H9 (cell line): ENCODE results near the gene MB21D2. TPM values are rescaled to one million over a fixed set of nuclear protein-coding genes. Genes with fewer than 3 reads are reported as not detected.

ENCODE experiments used
- DNase-seq: peaks from one replicate; pipeline ENCODE4 v3.0.0-alpha.2; 2017
- H2AFZ ChIP-seq: one replicate; pipeline ENCODE4 v1.6.1; 2013; ENCODE audit warnings: mild to moderate bottlenecking, low read length, control low read depth, moderate library complexity
- H2AK5ac ChIP-seq: 2 replicates; pipeline ENCODE4 v1.6.1; 2013; ENCODE audit warnings: low read length, control low read depth, mixed read lengths; ENCODE audit not compliant: insufficient read length
- H2BK120ac ChIP-seq: one replicate; pipeline ENCODE4 v1.6.1; 2013; ENCODE audit warnings: low read depth, mild to moderate bottlenecking, low read length, control low read depth, inconsistent platforms; ENCODE audit not compliant: poor library complexity, severe bottlenecking
- H2BK12ac ChIP-seq: 2 replicates; pipeline ENCODE4 v1.6.1; 2013; ENCODE audit warnings: low read length, control low read depth, mixed read lengths, low read depth; ENCODE audit not compliant: insufficient read length
- H2BK15ac ChIP-seq: 2 replicates; pipeline ENCODE4 v1.6.1; 2013; ENCODE audit warnings: low read depth, low read length, control low read depth
- H2BK20ac ChIP-seq: one replicate; pipeline ENCODE4 v1.6.1; 2013; ENCODE audit warnings: low read depth, mild to moderate bottlenecking, low read length, control low read depth, inconsistent platforms; ENCODE audit not compliant: poor library complexity, severe bottlenecking
- H2BK5ac ChIP-seq: 2 replicates; pipeline ENCODE4 v1.6.1; 2013; ENCODE audit warnings: low read length, control low read depth, mixed read lengths; ENCODE audit not compliant: insufficient read length
- H3K14ac ChIP-seq: 2 replicates; pipeline ENCODE4 v1.6.1; 2013; ENCODE audit warnings: low read length, control low read depth; ENCODE audit not compliant: insufficient read depth
- H3K18ac ChIP-seq: 2 replicates; pipeline ENCODE4 v1.6.1; 2013; ENCODE audit warnings: low read depth, mild to moderate bottlenecking, mixed read lengths, low read length, control low read depth; ENCODE audit not compliant: insufficient read length
- H3K23ac ChIP-seq: 2 replicates; pipeline ENCODE4 v1.6.1; 2013; ENCODE audit warnings: low read length, control low read depth, mixed read lengths, low read depth; ENCODE audit not compliant: insufficient read length
- H3K23me2 ChIP-seq: 2 replicates; pipeline ENCODE4 v1.6.1; 2013; ENCODE audit warnings: low read depth, mild to moderate bottlenecking, mixed read lengths, low read length, control low read depth; ENCODE audit not compliant: insufficient read length, poor library complexity, severe bottlenecking
- H3K27ac ChIP-seq: 2 replicates; pipeline ENCODE4 v1.5.1; 2013; ENCODE audit warnings: low read length, control low read depth, mixed read lengths, low read depth; ENCODE audit not compliant: insufficient read length
- H3K27me3 ChIP-seq: 2 replicates; pipeline ENCODE4 v1.6.1; 2013; ENCODE audit warnings: low read length, control low read depth, inconsistent platforms; ENCODE audit not compliant: insufficient read depth
- H3K4ac ChIP-seq: 2 replicates; pipeline ENCODE4 v1.6.1; 2013; ENCODE audit warnings: low read depth, mild to moderate bottlenecking, control low read depth, inconsistent platforms, low read length, moderate library complexity
- H3K4me1 ChIP-seq: 2 replicates; pipeline ENCODE4 v1.6.1; 2013; ENCODE audit warnings: low read length, control low read depth, inconsistent platforms; ENCODE audit not compliant: insufficient read depth
- H3K4me2 ChIP-seq: 2 replicates; pipeline ENCODE4 v1.6.1; 2013; ENCODE audit warnings: low read length, control low read depth, mixed read lengths; ENCODE audit not compliant: insufficient read length, insufficient read depth
- H3K56ac ChIP-seq: 2 replicates; pipeline ENCODE4 v1.6.1; 2013; ENCODE audit warnings: low read depth, mild to moderate bottlenecking, mixed read lengths, low read length, control low read depth; ENCODE audit not compliant: insufficient read length
- H3K79me1 ChIP-seq: 2 replicates; pipeline ENCODE4 v1.6.1; 2013; ENCODE audit warnings: low read depth, mild to moderate bottlenecking, moderate library complexity, low read length, control low read depth, inconsistent platforms; ENCODE audit not compliant: insufficient read depth, poor library complexity, severe bottlenecking
- H3K79me2 ChIP-seq: 2 replicates; pipeline ENCODE4 v1.6.1; 2013; ENCODE audit warnings: low read length, control low read depth, inconsistent platforms; ENCODE audit not compliant: insufficient read depth
- H3K9ac ChIP-seq: 2 replicates; pipeline ENCODE4 v1.6.1; 2013; ENCODE audit warnings: low read length, control low read depth, mixed read lengths; ENCODE audit not compliant: insufficient read length; ENCODE audit errors: extremely low read depth
- H3K9me3 ChIP-seq: one replicate; pipeline ENCODE4 v1.6.1; 2013; ENCODE audit warnings: low read depth, low read length, inconsistent platforms; ENCODE audit not compliant: control insufficient read depth
- H3T11ph ChIP-seq: one replicate; pipeline ENCODE4 v1.6.1; 2013; ENCODE audit warnings: mild to moderate bottlenecking, low read length, control low read depth, inconsistent platforms
- H4K20me1 ChIP-seq: one replicate; pipeline ENCODE4 v1.6.1; 2013; ENCODE audit not compliant: control insufficient read depth, insufficient read length, insufficient read depth
- H4K5ac ChIP-seq: 2 replicates; pipeline ENCODE4 v1.6.1; 2013; ENCODE audit warnings: low read depth, mild to moderate bottlenecking, mixed read lengths, low read length, control low read depth; ENCODE audit not compliant: insufficient read length
- H4K8ac ChIP-seq: replicated peaks from 2 replicates; pipeline ENCODE4 v1.6.1; 2013; ENCODE audit warnings: low read length, control low read depth, mixed read lengths, low read depth; ENCODE audit not compliant: insufficient read length
- H4K91ac ChIP-seq: 2 replicates; pipeline ENCODE4 v1.6.1; 2013; ENCODE audit warnings: low read depth, mild to moderate bottlenecking, moderate library complexity, mixed read lengths, low read length, control low read depth; ENCODE audit not compliant: insufficient read length
- H3K27ac Mint-ChIP-seq, 3 experiments: 2 replicates in 2 of 3; 3 replicates in 1 of 3; pipeline ENCODE4 v1.8.0; 2020 to 2021; ENCODE audit warnings: mixed read lengths in 3 of 3, mild to moderate bottlenecking in 1 of 3, moderate library complexity in 1 of 3
- H3K27me3 Mint-ChIP-seq: 2 replicates; pipeline ENCODE4 v1.8.0; 2021; ENCODE audit warnings: low read depth, mild to moderate bottlenecking, moderate library complexity, mixed read lengths
- H3K36me3 Mint-ChIP-seq, 3 experiments: 2 replicates in 2 of 3; 3 replicates in 1 of 3; pipeline ENCODE4 v1.8.0; 2020 to 2021; ENCODE audit warnings: low read depth in 3 of 3, mixed read lengths in 3 of 3; ENCODE audit not compliant: insufficient read depth in 1 of 3
- H3K4me1 Mint-ChIP-seq, 2 experiments: 2 replicates each; pipeline ENCODE4 v1.8.0; 2020; ENCODE audit warnings: mixed read lengths in 2 of 2
- H3K4me3 Mint-ChIP-seq, 2 experiments: 2 replicates in 1 of 2; 3 replicates in 1 of 2; pipeline ENCODE4 v1.8.0; 2020 to 2021; ENCODE audit warnings: mild to moderate bottlenecking in 2 of 2, mixed read lengths in 2 of 2, moderate library complexity in 1 of 2
- H3K9me3 Mint-ChIP-seq, 2 experiments: 2 replicates in 1 of 2; 3 replicates in 1 of 2; pipeline ENCODE4 v1.8.0; 2020; ENCODE audit warnings: mild to moderate bottlenecking in 2 of 2, mixed read lengths in 2 of 2, moderate library complexity in 1 of 2
- CTCF ChIP-seq: fragments of 200-600 bp; sonication (generic); conservative IDR thresholded peaks from 3 replicates; pipeline ENCODE4 v1.8.0; 2021; ENCODE audit warnings: antibody characterized with exemption, mild to moderate bottlenecking
- WGBS: extraction: QIAGEN DNeasy Blood & Tissue Kit; methylation state at CpG from one replicate; pipeline ENCODE4 v1.1.7; 2013; ENCODE audit warnings: missing lambda C conversion rate, low lambda C conversion rate, mixed read lengths; ENCODE audit not compliant: insufficient read length; ENCODE audit errors: extremely low coverage; 5-methylcytosine and 5-hydroxymethylcytosine counted together
- total RNA-seq: library from RNA; stranded (reverse); gene quantifications from 2 replicates; pipeline ENCODE4 v1.2.1, GENCODE V29; 2021

The MB21D2 gene
- total RNA-seq, 1 experiment from 2014 or later = 19.1 TPM

- H3K27me3 Mint-ChIP-seq = no peaks in the 10 kb centered on the region
- Histone ChIP-seq H3K14ac (no peak overlapping the region), H2BK5ac (no peak overlapping the region), H3K23ac (no peak overlapping the region), H3K27ac (no peak overlapping the region), H3K79me2 (peaks cover 17% of the 10 kb centered on the region; the same call in 1 of the 2 replicates), H3K9ac (no peak overlapping the region), H3K23me2 (no peaks in the 10 kb centered on the region), H3K56ac (no peak overlapping the region), H2AK5ac (no peak overlapping the region), H2AFZ (no peak overlapping the region), H4K20me1 (no peaks in the 10 kb centered on the region), H3K4ac (no peak overlapping the region), H3K18ac (no peak overlapping the region), H4K5ac (no peak overlapping the region), H2BK120ac (no peak overlapping the region), H3K9me3 (no peaks in the 10 kb centered on the region), H3K4me2 (no peak overlapping the region), H3K79me1 (peaks cover 3% of the 10 kb centered on the region), H3K4me1 (peaks cover 3% of the 10 kb centered on the region; the same call in 1 of the 2 replicates), H2BK12ac (no peak overlapping the region), H4K8ac (no peak overlapping the region), H3K27me3 (no peaks in the 10 kb centered on the region), H3T11ph (no peak overlapping the region), H4K91ac (no peak overlapping the region), H2BK20ac (no peak overlapping the region), H2BK15ac (no peak overlapping the region)
- no peak overlapping the region for H3K4me3 Mint-ChIP-seq
- no peaks in the 10 kb centered on the region; a peak in 1 of 7 replicates for H3K36me3 Mint-ChIP-seq
- DNase-seq = no peak
- peaks cover 42 to 43% of the 10 kb centered on the region in 2 experiments for H3K4me1 Mint-ChIP-seq
- H3K9me3 Mint-ChIP-seq = no peaks in the 10 kb centered on the region; a peak in 1 of 5 replicates
- no peak overlapping the region for H3K27ac Mint-ChIP-seq
- TF ChIP-seq CTCF = no peak
- no CpG with 5 or more reads among the region's 2 CpGs for WGBS
Measured at GRCh38 chr3:192883512-192883911, 34.1 kb downstream of the MB21D2 start.
